Islet precursor cell (in vitro differentiated cells): ENCODE measurements around the gene ELK4.

ENCODE experiments used
- DNase-seq: peaks from one replicate; pipeline ENCODE4 v3.0.0-alpha.2; 2018

ELK4 gene

GRCh38 chr1:205580140-205580922 is 51.5 kb downstream of the ELK4 start:
- DNase-seq = peak; percentile 37

- peak; percentile 51 for DNase-seq
These were observed 52.1 kb downstream of the ELK4 start for GRCh38 chr1:205579711-205580110.

- DNase-seq = peak; percentile 31
These were observed 52.8 kb downstream of the ELK4 start for GRCh38 chr1:205578780-205579571.

GRCh38 chr1:205577874-205578658 is 53.7 kb downstream of the ELK4 start:
- DNase-seq = peak; percentile 59

- DNase-seq = peak; percentile 50
These were observed 54.7 kb downstream of the ELK4 start for GRCh38 chr1:205576805-205577761.

GRCh38 chr1:205576011-205576410 is 55.8 kb downstream of the ELK4 start:
- peak; percentile 22 for DNase-seq

GRCh38 chr1:205575294-205575885 is 56.4 kb downstream of the ELK4 start:
- DNase-seq = peak; percentile 33

- DNase-seq = peak; percentile 17
These were observed 59.4 kb downstream of the ELK4 start for GRCh38 chr1:205572421-205572820.

- DNase-seq = peak; percentile 37
These were observed 60.1 kb downstream of the ELK4 start for GRCh38 chr1:205571747-205572146.

GRCh38 chr1:205570796-205571537 is 60.8 kb downstream of the ELK4 start:
- no peak for DNase-seq

GRCh38 chr1:205570173-205570501 is 61.7 kb downstream of the ELK4 start:
- no peak for DNase-seq

GRCh38 chr1:205569411-205570172 is 62.2 kb downstream of the ELK4 start:
- DNase-seq = peak; percentile 61

- peak; percentile 53 for DNase-seq
These were observed 63.1 kb downstream of the ELK4 start for GRCh38 chr1:205568469-205569361.

- DNase-seq = peak; percentile 17
These were observed 63.7 kb downstream of the ELK4 start for GRCh38 chr1:205568135-205568468.

- DNase-seq = no peak
These were observed 64.1 kb downstream of the ELK4 start for GRCh38 chr1:205567716-205568115.

GRCh38 chr1:205565799-205566198 is 66.0 kb downstream of the ELK4 start:
- DNase-seq = no peak

- peak; percentile 57 for DNase-seq
These were observed 67.8 kb downstream of the ELK4 start for GRCh38 chr1:205563927-205564441.

GRCh38 chr1:205561501-205562203 is 70.2 kb downstream of the ELK4 start:
- DNase-seq = peak; percentile 7
